Fibroblast of pulmonary artery (primary cell): ENCODE measurements around the gene KRTAP1-5.
"Not testable (repeated sequence)": the region's sequence is repeated elsewhere in the genome, so short reads cannot be mapped to it uniquely, and the experiment has no call there.

Source experiments
- DNase-seq: peaks from one replicate; pipeline ENCODE4 v3.0.0-alpha.2; 2010; ENCODE audit warnings: low read depth
- H3K4me3 ChIP-seq: replicated peaks from 2 replicates; pipeline ENCODE4 v1.5.1; 2011; ENCODE audit warnings: low read depth, mild to moderate bottlenecking, control low read depth, low read length, moderate library complexity
- TF ChIP-seq, protein P1 (sequence below): IDR thresholded peaks from 2 replicates; pipeline ENCODE4 v1.5.1; 2011; ENCODE audit warnings: mild to moderate bottlenecking, control low read depth, low read length, inconsistent platforms; ENCODE audit errors: missing control alignments

Gene KRTAP1-5

DNA sequence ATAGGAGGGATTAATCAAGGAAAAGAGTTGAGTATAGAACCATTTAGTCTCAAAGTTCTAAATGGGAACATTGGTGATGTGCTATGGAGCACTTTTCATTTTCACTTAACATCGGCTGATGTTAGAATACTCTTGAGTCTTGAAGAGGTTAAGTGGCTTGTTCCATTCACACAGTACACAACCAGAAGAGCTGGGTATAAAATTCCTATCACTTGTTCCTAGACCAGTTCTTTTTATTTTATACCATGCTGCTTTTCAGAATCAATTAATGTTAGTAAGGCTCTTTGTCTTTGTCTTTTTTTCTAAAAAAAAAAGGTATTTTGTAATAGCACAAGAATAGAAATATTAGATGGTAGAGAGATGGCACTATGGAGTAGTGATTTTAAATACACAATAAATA, 15.9 kb upstream of the KRTAP1-5 start:
- DNase-seq: no peak
- H3K4me3 ChIP-seq: no peak overlapping the region
- TF ChIP-seq, protein P1, sequence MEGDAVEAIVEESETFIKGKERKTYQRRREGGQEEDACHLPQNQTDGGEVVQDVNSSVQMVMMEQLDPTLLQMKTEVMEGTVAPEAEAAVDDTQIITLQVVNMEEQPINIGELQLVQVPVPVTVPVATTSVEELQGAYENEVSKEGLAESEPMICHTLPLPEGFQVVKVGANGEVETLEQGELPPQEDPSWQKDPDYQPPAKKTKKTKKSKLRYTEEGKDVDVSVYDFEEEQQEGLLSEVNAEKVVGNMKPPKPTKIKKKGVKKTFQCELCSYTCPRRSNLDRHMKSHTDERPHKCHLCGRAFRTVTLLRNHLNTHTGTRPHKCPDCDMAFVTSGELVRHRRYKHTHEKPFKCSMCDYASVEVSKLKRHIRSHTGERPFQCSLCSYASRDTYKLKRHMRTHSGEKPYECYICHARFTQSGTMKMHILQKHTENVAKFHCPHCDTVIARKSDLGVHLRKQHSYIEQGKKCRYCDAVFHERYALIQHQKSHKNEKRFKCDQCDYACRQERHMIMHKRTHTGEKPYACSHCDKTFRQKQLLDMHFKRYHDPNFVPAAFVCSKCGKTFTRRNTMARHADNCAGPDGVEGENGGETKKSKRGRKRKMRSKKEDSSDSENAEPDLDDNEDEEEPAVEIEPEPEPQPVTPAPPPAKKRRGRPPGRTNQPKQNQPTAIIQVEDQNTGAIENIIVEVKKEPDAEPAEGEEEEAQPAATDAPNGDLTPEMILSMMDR: no peak

DNA sequence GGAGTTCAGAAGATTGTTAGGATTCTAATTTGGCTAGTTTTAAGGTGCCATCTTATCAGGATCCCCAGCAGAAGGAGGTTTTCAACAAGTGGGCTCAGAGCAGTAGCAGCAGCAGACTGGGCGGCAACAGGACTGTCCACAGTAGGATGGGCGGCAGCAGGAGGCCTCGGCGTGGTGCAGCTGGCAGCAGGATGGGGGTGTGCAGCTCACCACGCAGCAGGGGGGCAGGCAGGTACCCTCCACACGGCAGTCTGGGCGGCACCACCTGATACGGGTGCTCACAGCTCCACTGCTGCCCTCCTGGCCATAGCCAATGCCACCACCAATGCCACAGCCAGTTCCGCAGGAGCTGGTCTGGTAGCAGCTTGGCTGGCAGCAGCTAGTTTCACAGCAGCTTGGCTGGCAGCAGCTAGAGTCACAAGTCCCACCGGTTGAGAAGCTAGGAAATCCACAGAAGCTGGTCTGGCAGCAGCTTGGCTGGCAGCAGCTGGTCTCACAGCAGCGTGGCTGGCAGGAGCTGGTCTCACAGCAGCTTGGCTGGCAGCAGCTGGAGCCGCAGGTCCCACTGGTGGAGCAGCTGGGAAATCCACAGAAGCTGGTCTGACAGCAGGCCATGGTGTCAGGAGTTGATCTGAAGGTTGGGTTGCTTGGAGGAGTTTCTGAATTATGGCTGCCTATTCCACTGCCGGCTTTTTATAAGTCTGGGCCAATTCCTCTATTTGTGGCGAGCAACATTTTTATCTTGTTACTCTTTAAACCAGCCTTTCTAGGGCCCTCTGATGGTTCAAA, 14.0 kb upstream of the KRTAP1-5 start, which contains the start of gene KRTAP1-1:
TSS of gene KRTAP1-1 (minus strand) at position 668 of the 789 bp plus-strand sequence. CDS start at position 615, 53 bp downstream.
- not testable (repeated sequence) for DNase-seq, H3K4me3 ChIP-seq

DNA sequence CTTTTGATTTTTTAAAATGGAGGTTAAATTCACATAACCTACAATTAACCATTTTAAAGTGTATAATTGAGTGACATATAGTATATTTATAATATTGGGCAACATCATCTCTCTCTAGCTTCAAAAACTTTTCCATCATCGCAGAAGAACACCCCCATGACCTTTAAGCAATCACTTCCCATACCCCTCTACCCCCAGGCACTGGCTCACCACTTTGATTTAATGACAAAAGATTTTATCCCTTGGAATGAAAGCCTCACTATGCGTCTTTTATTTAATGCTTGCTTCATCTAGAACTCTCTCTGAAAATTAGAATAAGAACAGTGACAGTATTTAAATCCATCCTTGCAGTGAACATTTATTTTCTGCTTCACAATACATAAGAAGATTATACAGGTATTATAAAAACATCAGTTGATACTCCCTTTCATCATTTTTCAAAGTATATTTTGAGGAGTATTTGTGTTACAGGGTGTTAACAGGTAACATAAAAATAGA, 10.9 kb upstream of the KRTAP1-5 start:
- TF ChIP-seq, protein P1: no peak
- no peak overlapping the region for H3K4me3 ChIP-seq
- DNase-seq: no peak

DNA sequence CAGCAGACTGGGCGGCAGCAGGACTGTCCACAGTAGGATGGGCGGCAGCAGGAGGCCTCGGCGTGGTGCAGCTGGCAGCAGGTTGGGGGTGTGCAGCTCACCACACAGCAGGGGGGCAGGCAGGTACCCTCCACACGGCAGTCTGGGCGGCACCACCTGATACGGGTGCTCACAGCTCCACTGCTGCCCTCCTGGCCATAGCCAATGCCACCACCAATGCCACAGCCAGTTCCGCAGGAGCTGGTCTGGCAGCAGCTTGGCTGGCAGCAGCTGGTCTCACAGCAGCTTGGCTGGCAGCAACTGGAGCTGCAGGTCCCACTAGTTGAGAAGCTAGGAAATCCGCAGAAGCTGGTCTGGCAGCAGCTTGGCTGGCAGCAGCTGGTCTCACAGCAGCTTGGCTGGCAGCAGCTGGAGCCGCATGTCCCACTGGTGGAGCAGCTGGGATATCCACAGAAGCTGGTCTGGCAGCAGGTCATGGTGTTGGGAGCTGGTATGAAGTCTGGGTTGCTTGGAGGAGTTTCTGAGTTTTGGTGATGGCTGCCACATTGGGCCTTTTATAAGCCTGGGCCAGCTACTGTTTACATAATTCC, 7.4 kb upstream of the KRTAP1-5 start, which contains the start of gene KRTAP1-3:
TSS of gene KRTAP1-3 (minus strand) at position 529 of the 590 bp plus-strand sequence. CDS start at position 476, 53 bp downstream.
- DNase-seq, H3K4me3 ChIP-seq: not testable (repeated sequence)

GRCh38 chr17:41029633-41030245, 2.7 kb upstream of the KRTAP1-5 start, which contains the start of gene KRTAP1-4:
KRTAP1-4 (minus strand) TSS chr17:41030195; CDS start chr17:41030078, 117 bp downstream.
- TF ChIP-seq, protein P1: no peak
- no peak for DNase-seq
- no peak within 1 kb of the TSS for H3K4me3 ChIP-seq

DNA sequence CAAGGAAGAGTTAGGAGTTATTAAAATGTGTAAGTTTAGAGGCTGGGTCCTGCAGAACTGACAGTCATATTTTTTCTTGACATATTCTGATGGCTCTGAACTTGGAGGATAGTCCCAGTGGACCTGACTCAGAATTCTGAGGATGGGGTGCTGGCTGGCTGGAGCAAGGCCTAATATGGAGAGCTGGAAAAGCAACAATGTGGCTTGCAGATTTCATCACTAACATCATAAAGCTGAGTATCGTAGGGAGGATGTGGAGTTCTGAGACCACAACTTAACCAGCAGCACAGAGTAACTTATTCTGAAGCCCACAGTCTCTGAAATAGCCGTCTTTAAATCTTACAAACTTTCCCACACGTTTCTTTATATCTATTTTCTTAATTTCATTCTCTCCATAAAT, 2.3 kb downstream of the KRTAP1-5 start:
- TF ChIP-seq, protein P1: no peak
- no peak overlapping the region for H3K4me3 ChIP-seq
- no peak for DNase-seq

- H3K4me3 ChIP-seq: no peak overlapping the region
- TF ChIP-seq, protein P1: no peak
- no peak for DNase-seq
Measured at GRCh38 chr17:41020336-41020735, 6.7 kb downstream of the KRTAP1-5 start.
